HepG2 (cell line): Measurements from ENCODE around the gene ZNF714. TPM values are rescaled to one million over a fixed set of nuclear protein-coding genes. Genes with fewer than 3 reads are reported as not detected.
A peak's percentile ranks its signal among the peaks of the same experiment; 100 is the strongest.

Experiments
- CEBPG ChIP-seq: IDR thresholded peaks from 2 replicates; pipeline ENCODE4 v1.6.1; 2016
- ERF ChIP-seq: IDR thresholded peaks from 2 replicates; pipeline ENCODE4 v1.6.1; 2018; ENCODE audit warnings: missing biosample characterization, missing genetic modification reagents
- HOXA3 ChIP-seq: sonication (generic); formaldehyde crosslinking; IDR thresholded peaks from 2 replicates; pipeline ENCODE4 v1.5.0; 2020; ENCODE audit warnings: missing genetic modification reagents
- ISL2 ChIP-seq: sonication (generic); formaldehyde crosslinking; IDR thresholded peaks from 2 replicates; pipeline ENCODE4 v1.5.0; 2020; ENCODE audit warnings: missing genetic modification reagents
- MAFK ChIP-seq, 2 experiments: IDR thresholded peaks in 1 of 2; conservative IDR thresholded peaks in 1 of 2; 2 replicates each; pipeline ENCODE4 v1.6.1; 2011; ENCODE audit warnings: improper control_type of control experiment in 2 of 2, low read length in 2 of 2
- MED8 ChIP-seq: sonication (generic); formaldehyde crosslinking; IDR thresholded peaks from 2 replicates; pipeline ENCODE4 v1.8.1; 2023; ENCODE audit warnings: mild to moderate bottlenecking, missing genetic modification reagents; ENCODE audit not compliant: insufficient replicate concordance
- MEIS2 ChIP-seq: sonication (generic); formaldehyde crosslinking; IDR thresholded peaks from 2 replicates; pipeline ENCODE4 v1.9.0; 2021; ENCODE audit warnings: mild to moderate bottlenecking, missing genetic modification reagents
- MLXIP ChIP-seq: sonication (generic); formaldehyde crosslinking; IDR thresholded peaks from 2 replicates; pipeline ENCODE4 v1.9.0; 2021; ENCODE audit warnings: missing genetic modification reagents, borderline replicate concordance
- NFIC ChIP-seq: IDR thresholded peaks from 2 replicates; pipeline ENCODE4 v1.6.1; 2012; ENCODE audit warnings: mild to moderate bottlenecking, low read length, inconsistent platforms
- NR2F1 ChIP-seq, 2 experiments: fragments of 450-650 bp in 1 of 2; formaldehyde crosslinking in 1 of 2; IDR thresholded peaks; 2 replicates each; pipeline versions ENCODE4 v1.5.0 to v1.6.1; 2016 to 2020; ENCODE audit warnings: mild to moderate bottlenecking in 1 of 2, missing compliant biosample characterization in 1 of 2, missing genetic modification reagents in 1 of 2, moderate library complexity in 1 of 2
- PAXIP1 ChIP-seq: sonication (generic); formaldehyde crosslinking; conservative IDR thresholded peaks from 2 replicates; pipeline ENCODE4 v1.4.0; 2020; ENCODE audit warnings: mild to moderate bottlenecking, missing genetic modification reagents, moderate library complexity
- PHF21A ChIP-seq: sonication (generic); formaldehyde crosslinking; IDR thresholded peaks from 2 replicates; pipeline ENCODE4 v1.5.0; 2020; ENCODE audit warnings: mild to moderate bottlenecking, missing genetic modification reagents
- POGZ ChIP-seq: sonication (generic); formaldehyde crosslinking; IDR thresholded peaks from 2 replicates; pipeline ENCODE4 v1.4.0; 2020; ENCODE audit warnings: mild to moderate bottlenecking, missing genetic modification reagents
- RFX5 ChIP-seq: IDR thresholded peaks from 2 replicates; pipeline ENCODE4 v1.6.1; 2011; ENCODE audit warnings: low read depth, low read length, improper control_type of control experiment
- SMYD3 ChIP-seq: sonication (generic); formaldehyde crosslinking; IDR thresholded peaks from 2 replicates; pipeline ENCODE4 v1.8.1; 2023; ENCODE audit warnings: mild to moderate bottlenecking, missing genetic modification reagents
- TAF15 ChIP-seq: fragments of 200-400 bp; formaldehyde crosslinking; IDR thresholded peaks from one replicate; pipeline ENCODE4 v1.6.1; 2018; ENCODE audit warnings: mild to moderate bottlenecking, low read depth, low read length; ENCODE audit not compliant: poor library complexity, severe bottlenecking
- THAP11 ChIP-seq: IDR thresholded peaks from 2 replicates; pipeline ENCODE4 v1.6.1; 2016; ENCODE audit warnings: missing biosample characterization, missing genetic modification reagents
- ZFP37 ChIP-seq: sonication (generic); formaldehyde crosslinking; IDR thresholded peaks from 2 replicates; pipeline ENCODE4 v1.4.0; 2020; ENCODE audit warnings: missing genetic modification reagents, borderline replicate concordance
- ZNF124 ChIP-seq: sonication (generic); formaldehyde crosslinking; IDR thresholded peaks from 2 replicates; pipeline ENCODE4 v1.4.0; 2020; ENCODE audit warnings: missing genetic modification reagents
- ZNF138 ChIP-seq: sonication (generic); formaldehyde crosslinking; IDR thresholded peaks from 2 replicates; pipeline ENCODE4 v1.5.0; 2020; ENCODE audit warnings: mild to moderate bottlenecking, low read depth, missing genetic modification reagents
- ZNF331 ChIP-seq: sonication (generic); formaldehyde crosslinking; IDR thresholded peaks from 2 replicates; pipeline ENCODE4 v1.4.0; 2020; ENCODE audit warnings: missing genetic modification reagents
- ZNF430 ChIP-seq: sonication (generic); formaldehyde crosslinking; IDR thresholded peaks from 2 replicates; pipeline ENCODE4 v1.9.0; 2021; ENCODE audit warnings: mild to moderate bottlenecking, missing genetic modification reagents
- ZNF468 ChIP-seq: sonication (generic); formaldehyde crosslinking; IDR thresholded peaks from 2 replicates; pipeline ENCODE4 v1.8.0; 2022; ENCODE audit warnings: mild to moderate bottlenecking, moderate library complexity, missing genetic modification reagents
- ZNF598 ChIP-seq: sonication (generic); formaldehyde crosslinking; IDR thresholded peaks from 2 replicates; pipeline ENCODE4 v1.5.1; 2020; ENCODE audit warnings: mild to moderate bottlenecking, missing genetic modification reagents, borderline replicate concordance
- ZNF660 ChIP-seq: sonication (generic); formaldehyde crosslinking; IDR thresholded peaks from 2 replicates; pipeline ENCODE4 v1.5.1; 2020; ENCODE audit warnings: mild to moderate bottlenecking, low read depth, missing genetic modification reagents, borderline replicate concordance
- polyA plus RNA-seq, 8 experiments: library from polyadenylated mRNA; depleted of rRNA in 3 of 8; stranded (reverse) in 7 of 8; unstranded in 1 of 8; fragments of >200 nt; fragmentation: Illumina TruSeq in 4 of 8; extraction: Trizol in 4 of 8; gene quantifications; 2 replicates each; pipeline versions ENCODE4 v1.2.1 to v1.2.3, GENCODE V29; 2011 to 2016; ENCODE audit warnings: low read depth in 4 of 8, missing spikeins in 1 of 8, mixed read lengths in 1 of 8; ENCODE audit not compliant: insufficient read depth in 1 of 8
- total RNA-seq, 5 experiments: library from RNA; depleted of rRNA; stranded (reverse); fragments of >200 nt; fragmentation: Illumina TruSeq; extraction: Trizol; gene quantifications; 2 replicates each; pipeline ENCODE4 v1.2.3, GENCODE V29; 2016; ENCODE audit warnings: low read depth in 1 of 5
- TF ChIP-seq, protein P1 (sequence below): sonication (generic); formaldehyde crosslinking; IDR thresholded peaks from 2 replicates; pipeline ENCODE4 v1.8.1; 2023; ENCODE audit warnings: mild to moderate bottlenecking, missing genetic modification reagents, borderline replicate concordance

The ZNF714 gene
- total and polyA plus RNA-seq, 2 of the 13 experiments (the other 11 are each of a cell fraction or from before 2014, with no cell fraction given), result 6.7 to 27.8 TPM

DNA sequence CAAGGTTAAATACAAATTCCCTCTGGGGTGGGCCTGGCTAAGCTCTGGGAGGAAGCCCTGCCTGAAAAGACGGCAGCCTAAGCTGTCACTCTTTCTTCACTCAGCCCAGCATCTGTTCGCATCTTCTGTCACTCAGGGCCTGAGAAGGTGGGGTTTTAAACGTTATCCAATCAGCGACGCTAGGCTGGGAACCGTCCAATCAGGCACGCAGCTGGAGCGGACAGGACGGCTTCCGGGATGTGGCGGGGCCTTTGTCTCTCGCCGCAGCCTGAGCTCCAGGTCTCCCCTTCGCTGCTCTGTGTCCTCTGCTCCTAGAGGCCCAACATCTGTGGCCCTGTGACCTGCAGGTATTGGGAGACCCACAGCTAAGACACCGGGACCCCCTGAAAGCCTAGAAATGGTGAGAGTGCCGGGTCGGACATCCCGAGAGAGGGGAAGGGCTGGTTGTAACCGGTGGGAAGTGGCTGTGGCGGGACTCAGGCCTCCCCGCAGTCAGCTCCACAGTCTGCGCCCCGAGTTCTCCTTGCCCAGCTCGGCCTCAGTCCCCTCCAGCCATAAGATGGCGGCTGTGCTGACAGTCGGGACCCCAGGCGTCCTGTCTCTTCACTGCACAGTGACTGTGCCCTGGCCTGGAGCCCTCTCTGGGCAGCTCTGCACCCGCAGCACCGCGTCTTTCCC is 59.9 kb downstream of the ZNF714 start, which contains the start of gene ZNF431 (continued):
- no peak for TF ChIP-seq NR2F1 (CRISPR knock-in tag; IDR thresholded peaks at IDR 0.05)
- peak; percentile 51 for TF ChIP-seq THAP11 (CRISPR knock-in tag)
- no peak for TF ChIP-seq ZNF124
- TF ChIP-seq TAF15, result no peak
- TF ChIP-seq PHF21A (CRISPR knock-in tag), result peak; percentile 36; the same call in 1 of the 2 replicates
- TF ChIP-seq ZFP37 (CRISPR knock-in tag), result no peak
- TF ChIP-seq MEIS2 (CRISPR knock-in tag), result no peak; the same call in 1 of the 2 replicates
- TF ChIP-seq RFX5, result no peak
- peak; percentile 89 for TF ChIP-seq POGZ (CRISPR knock-in tag)
- TF ChIP-seq MAFK (conservative IDR thresholded peaks at IDR 0.05 in 1 of 2, IDR thresholded peaks at IDR 0.05 in 1 of 2; ENCODE audit: low read length in 2 of 2), result no peak
- TF ChIP-seq PAXIP1 (CRISPR knock-in tag), result no peak
- TF ChIP-seq MLXIP (CRISPR knock-in tag), result no peak
- peak; percentile 54; the same call in 1 of the 2 replicates for TF ChIP-seq ZNF598 (CRISPR knock-in tag)
- TF ChIP-seq NFIC, result no peak
- no peak for TF ChIP-seq ISL2 (CRISPR knock-in tag)
- no peak for TF ChIP-seq SMYD3 (CRISPR knock-in tag)
- TF ChIP-seq ZNF660 (CRISPR knock-in tag), result no peak
- TF ChIP-seq HOXA3, result peak; percentile 56; the same call in 1 of the 2 replicates
- no peak for TF ChIP-seq ZNF468
- TF ChIP-seq, protein P1, sequence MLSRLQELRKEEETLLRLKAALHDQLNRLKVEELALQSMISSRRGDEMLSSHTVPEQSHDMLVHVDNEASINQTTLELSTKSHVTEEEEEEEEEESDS, result no peak
- TF ChIP-seq ZNF331, result no peak
- no peak; the same call in 1 of the 2 replicates for TF ChIP-seq ERF (CRISPR knock-in tag)
- no peak for TF ChIP-seq ZNF430 (CRISPR knock-in tag)
- TF ChIP-seq MED8 (CRISPR knock-in tag), result no peak
- 0 out of 2 replicates have a peak, but pooled peaks have one; percentile 22 for TF ChIP-seq CEBPG
- TF ChIP-seq ZNF138 (CRISPR knock-in tag), result no peak
